ENCODE data around the gene SLC22A3. TPM values are rescaled to one million over a fixed set of nuclear protein-coding genes. Genes with fewer than 3 reads are reported as not detected.

The SLC22A3 gene
- total and polyA plus RNA-seq, 2 donors (not counting 1 experiment from before 2014, with no cell fraction given): not detected

- no CpG with 5 or more reads among the region's 3 CpGs for WGBS (ENCODE audit: insufficient coverage)
- ChIA-PET CTCF (no interaction called here), POLR2A (no interaction called here)
- peaks cover 3% of the 10 kb centered on the region for H3K4me1 Mint-ChIP-seq
- Histone ChIP-seq H3K36me3 (replicated peaks in 1 of 2; ENCODE audit: control extremely low read depth in 1 of 2, control insufficient read depth in 1 of 2, extremely low read depth in 1 of 2, insufficient read depth in 2 of 2, low read length in 1 of 2) (no peaks in the 10 kb centered on the region), H3K27me3 (replicated peaks in 1 of 4; ENCODE audit: control extremely low read depth in 1 of 4, control insufficient read depth in 3 of 4, insufficient read depth in 4 of 4, low read length in 3 of 4) (peaks cover 0 to 12% (median 1%) of the 10 kb centered on the region in 4 experiments), H3K4me2 (replicated peaks; ENCODE audit: low read depth, low read length, poor library complexity, severe bottlenecking) (no peak overlapping the region), H4K20me1 (ENCODE audit: control insufficient read depth, insufficient read depth, low read length, poor library complexity, severe bottlenecking) (no peaks in the 10 kb centered on the region), H3K9ac (ENCODE audit: low read length) (no peak overlapping the region), H2AFZ (ENCODE audit: insufficient read depth, low read depth, low read length, poor library complexity, severe bottlenecking) (no peak overlapping the region), H3K9me3 (ENCODE audit: control extremely low read depth in 1 of 3, control insufficient read depth in 2 of 3, insufficient read depth in 1 of 3, low read length in 2 of 3) (no peaks in the 10 kb centered on the region), H3K4me3 (ENCODE audit: control extremely low read depth in 1 of 5, extremely low read depth in 1 of 5, insufficient read depth in 1 of 5, low read depth in 2 of 5, low read length in 4 of 5) (no peak overlapping the region), H3K79me2 (ENCODE audit: control insufficient read depth, insufficient read depth, low read length) (no peaks in the 10 kb centered on the region), H3K4me1 (ENCODE audit: control insufficient read depth in 2 of 2, insufficient read depth in 2 of 2, low read length in 2 of 2) (no peaks in the 10 kb centered on the region), H3K27ac (ENCODE audit: low read length in 2 of 2) (no peak overlapping the region)
- H3K27ac Mint-ChIP-seq: no peak overlapping the region
- no peaks in the 10 kb centered on the region for H3K9me3 Mint-ChIP-seq (ENCODE audit: insufficient read depth)
- H3K4me3 Mint-ChIP-seq: no peak overlapping the region
- ATAC-seq (ENCODE audit: low read depth) (no peak), DNase-seq (no peak)
- no peak for TF ChIP-seq EZH2 (IDR thresholded peaks at IDR 0.05; ENCODE audit: borderline replicate concordance, insufficient read depth, low read depth, low read length, poor library complexity, severe bottlenecking)
- TF ChIP-seq CTCF (IDR thresholded peaks at IDR 0.05): no peak
- intact Hi-C loops (cut with micrococcal nuclease): no loop called here
- peaks cover 31% of the 10 kb centered on the region for H3K27me3 Mint-ChIP-seq
These were observed 3.9 kb upstream of the SLC22A3 start for GRCh38 chr6:160344271-160344670.

DNA sequence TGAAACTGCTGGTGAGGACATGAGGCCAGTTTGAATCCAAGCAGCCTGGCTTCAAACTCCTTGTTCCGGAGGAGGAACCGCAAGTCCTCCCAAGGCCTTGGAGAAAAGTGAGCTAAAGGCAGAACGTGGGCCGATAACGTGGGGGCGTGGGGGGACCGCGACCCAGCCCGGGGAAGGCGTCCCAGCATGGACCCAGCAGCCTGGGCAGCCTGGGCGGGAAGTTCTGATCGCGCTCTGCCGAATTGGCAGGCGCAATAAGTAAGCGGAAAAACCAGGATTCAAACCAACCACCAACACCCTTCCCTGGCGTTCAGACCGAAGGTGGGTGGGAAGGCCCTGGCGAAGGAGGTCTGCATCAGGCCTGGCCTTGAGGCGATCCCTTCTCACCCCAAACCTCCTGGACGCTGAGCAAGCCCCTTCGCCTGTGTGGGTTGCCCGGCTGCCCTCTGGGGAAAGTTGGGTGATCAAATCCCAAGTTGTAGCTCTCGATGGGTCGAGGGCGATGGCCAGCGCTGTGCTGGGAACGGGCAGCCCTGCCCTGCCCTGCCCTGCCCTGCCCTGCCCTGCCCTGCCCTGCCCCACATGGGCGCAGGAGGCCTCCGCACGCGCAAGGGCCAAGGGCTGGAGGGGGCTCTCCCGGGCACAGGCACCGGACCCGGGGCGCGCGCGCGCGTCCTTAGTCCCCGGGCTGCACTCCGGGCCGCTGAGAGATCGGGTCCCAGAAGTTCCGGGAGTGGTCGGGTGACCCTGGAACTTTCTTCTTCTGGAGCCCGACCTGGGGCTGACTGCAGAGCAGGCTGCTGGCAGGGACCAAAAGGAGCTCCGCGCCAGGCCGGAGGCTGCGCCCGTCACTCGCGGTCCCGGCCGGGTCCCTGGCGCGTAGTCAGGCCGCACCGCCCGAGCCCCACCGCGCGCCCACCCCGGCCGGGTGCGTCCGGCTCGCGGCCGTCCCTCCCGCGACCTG lies 637 bp upstream of the SLC22A3 start:
- POLR2A ChIA-PET: no interaction called here
- H3K4me3 Mint-ChIP-seq: no peak overlapping the region
- Histone ChIP-seq H3K4me2 (replicated peaks; ENCODE audit: low read depth, low read length, poor library complexity, severe bottlenecking) (no peak overlapping the region), H3K9ac (ENCODE audit: low read length) (no peak overlapping the region), H3K4me3 (ENCODE audit: control extremely low read depth in 1 of 5, extremely low read depth in 1 of 5, insufficient read depth in 1 of 5, low read depth in 2 of 5, low read length in 4 of 5) (no peak overlapping the region), H4K20me1 (ENCODE audit: control insufficient read depth, insufficient read depth, low read length, poor library complexity, severe bottlenecking) (no peaks in the 10 kb centered on the region), H3K27me3 (replicated peaks in 1 of 4; ENCODE audit: control extremely low read depth in 1 of 4, control insufficient read depth in 3 of 4, insufficient read depth in 4 of 4, low read length in 3 of 4) (peaks cover 0 to 18% (median 3%) of the 10 kb centered on the region in 4 experiments), H2AFZ (ENCODE audit: insufficient read depth, low read depth, low read length, poor library complexity, severe bottlenecking) (no peak overlapping the region), H3K9me3 (ENCODE audit: control extremely low read depth in 1 of 3, control insufficient read depth in 2 of 3, insufficient read depth in 1 of 3, low read length in 2 of 3) (no peaks in the 10 kb centered on the region), H3K27ac (ENCODE audit: low read length in 2 of 2) (no peak overlapping the region), H3K4me1 (ENCODE audit: control insufficient read depth in 2 of 2, insufficient read depth in 2 of 2, low read length in 2 of 2) (no peaks in the 10 kb centered on the region), H3K79me2 (ENCODE audit: control insufficient read depth, insufficient read depth, low read length) (no peaks in the 10 kb centered on the region), H3K36me3 (replicated peaks in 1 of 2; ENCODE audit: control extremely low read depth in 1 of 2, control insufficient read depth in 1 of 2, extremely low read depth in 1 of 2, insufficient read depth in 2 of 2, low read length in 1 of 2) (no peaks in the 10 kb centered on the region)
- TF ChIP-seq EZH2 (IDR thresholded peaks at IDR 0.05; ENCODE audit: borderline replicate concordance, insufficient read depth, low read depth, low read length, poor library complexity, severe bottlenecking): no peak
- TF ChIP-seq CTCF (IDR thresholded peaks at IDR 0.05): no peak
- DNase-seq (no peak), ATAC-seq (ENCODE audit: low read depth) (no peak)
- H3K4me1 Mint-ChIP-seq: peaks cover 3% of the 10 kb centered on the region
- H3K9me3 Mint-ChIP-seq (ENCODE audit: insufficient read depth): no peaks in the 10 kb centered on the region
- H3K27ac Mint-ChIP-seq: no peak overlapping the region
- intact Hi-C loops (cut with micrococcal nuclease): no loop called here
- CTCF ChIA-PET: no interaction called here
- H3K27me3 Mint-ChIP-seq: peaks cover 45% of the 10 kb centered on the region
- WGBS (ENCODE audit: insufficient coverage): 33% methylated on average over 70 of the region's 74 CpGs
